Muscle of back (tissue), 11 donors: ENCODE results near the gene RSU1. TPM values are rescaled to one million over a fixed set of nuclear protein-coding genes. Genes with fewer than 3 reads are reported as not detected.
A peak's percentile ranks its signal among the peaks of the same experiment; 100 is the strongest.

Experiments used
- DNase-seq, 3 donors: peaks; one replicate each; pipeline versions ENCODE4 v3.0.0 to v3.0.0-alpha.2; 2013
- polyA plus RNA-seq, 10 donors: library from polyadenylated mRNA; unstranded; fragments of 120-200 nt; gene quantifications; one replicate each; pipeline ENCODE4 v1.2.1, GENCODE V29; 2013; ENCODE audit not compliant: insufficient read length in 10 of 10

The RSU1 gene
- polyA plus RNA-seq, 10 donors: 79.6 to 135 (median 88.2) TPM

GRCh38 chr10:16681521-16681920 is 135.7 kb downstream of the RSU1 start:
- no peak for DNase-seq

GRCh38 chr10:16679511-16679910 is 137.7 kb downstream of the RSU1 start:
- DNase-seq: no peak

- DNase-seq: peak in 2 of 3 donors; percentile 9 to 44
These were observed 141.9 kb downstream of the RSU1 start for GRCh38 chr10:16675334-16675733.

GRCh38 chr10:16674147-16674703 is 143.0 kb downstream of the RSU1 start:
- DNase-seq: no peak

- DNase-seq: no peak
These were observed 143.8 kb downstream of the RSU1 start for GRCh38 chr10:16673443-16673842.

- no peak for DNase-seq
These were observed 153.8 kb downstream of the RSU1 start for GRCh38 chr10:16663444-16663843.

- no peak for DNase-seq
These were observed 154.3 kb downstream of the RSU1 start for GRCh38 chr10:16662923-16663322.

GRCh38 chr10:16656895-16657294 is 160.3 kb downstream of the RSU1 start:
- DNase-seq: no peak

GRCh38 chr10:16653224-16653623 is 164.0 kb downstream of the RSU1 start:
- no peak for DNase-seq

GRCh38 chr10:16652154-16652553 is 165.1 kb downstream of the RSU1 start:
- DNase-seq: no peak

- DNase-seq: no peak
These were observed 167.5 kb downstream of the RSU1 start for GRCh38 chr10:16649757-16650156.

- DNase-seq: no peak
These were observed 168.9 kb downstream of the RSU1 start for GRCh38 chr10:16648366-16648765.

GRCh38 chr10:16646181-16647059 is 170.8 kb downstream of the RSU1 start:
- no peak for DNase-seq

GRCh38 chr10:16644146-16644545 is 173.1 kb downstream of the RSU1 start:
- DNase-seq: peak in 1 of 3 donors; percentile 9

- DNase-seq: no peak
These were observed 173.7 kb downstream of the RSU1 start for GRCh38 chr10:16643502-16643901.

- no peak for DNase-seq
These were observed 177.1 kb downstream of the RSU1 start for GRCh38 chr10:16640153-16640552.

GRCh38 chr10:16639471-16639870 is 177.8 kb downstream of the RSU1 start:
- no peak for DNase-seq

GRCh38 chr10:16632996-16633395 is 184.2 kb downstream of the RSU1 start:
- no peak for DNase-seq

- DNase-seq: no peak
These were observed 190.5 kb downstream of the RSU1 start for GRCh38 chr10:16626697-16627096.

- DNase-seq: no peak
These were observed 204.3 kb downstream of the RSU1 start for GRCh38 chr10:16612981-16613355.

- peak; percentile 20 to 50 (median 37) for DNase-seq
These were observed 204.9 kb downstream of the RSU1 start for GRCh38 chr10:16612115-16612980.

GRCh38 chr10:16611037-16611436 is 206.2 kb downstream of the RSU1 start:
- DNase-seq: peak in 2 of 3 donors; percentile 5 to 11
